ENCODE data around the gene OTOGL.

DNA sequence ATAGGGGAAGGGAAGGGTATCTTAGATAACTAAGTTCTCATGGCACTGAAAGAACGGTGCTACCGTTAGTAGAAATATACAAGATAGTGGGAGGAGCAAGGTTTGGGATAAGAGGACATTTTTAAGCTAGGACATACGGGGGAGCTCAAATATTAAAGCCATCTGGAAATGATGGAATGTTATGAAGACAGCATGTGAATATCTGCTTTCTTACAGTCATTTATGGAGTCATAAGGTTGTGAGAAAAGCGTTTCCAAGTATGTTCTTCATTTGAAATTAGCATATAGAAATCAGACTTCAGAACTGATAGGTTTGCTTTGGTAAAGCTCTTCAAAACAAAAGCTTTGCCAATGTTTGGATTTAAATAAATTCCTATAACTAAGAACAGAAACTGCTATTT, 62.3 kb downstream of the OTOGL start:
- no peak for TF ChIP-seq POLR2A (IDR thresholded peaks at IDR 0.05)
- no peak for TF ChIP-seq CTCF (IDR thresholded peaks at IDR 0.05)
- TF ChIP-seq POLR2AphosphoS5 (IDR thresholded peaks at IDR 0.05), result no peak

Data from suprapubic skin (tissue), 4 donors.